WI38 (cell line): ENCODE data around the gene CD63.

Experiments
- H3K4me3 ChIP-seq: 2 replicates; pipeline ENCODE4 v1.5.1; 2011; ENCODE audit warnings: low read depth, mild to moderate bottlenecking, control low read depth, low read length
- TF ChIP-seq, protein P1 (sequence below): IDR thresholded peaks from 2 replicates; pipeline ENCODE4 v1.5.1; 2012; ENCODE audit warnings: low read depth, mild to moderate bottlenecking, control low read depth, low read length

CD63 gene

DNA sequence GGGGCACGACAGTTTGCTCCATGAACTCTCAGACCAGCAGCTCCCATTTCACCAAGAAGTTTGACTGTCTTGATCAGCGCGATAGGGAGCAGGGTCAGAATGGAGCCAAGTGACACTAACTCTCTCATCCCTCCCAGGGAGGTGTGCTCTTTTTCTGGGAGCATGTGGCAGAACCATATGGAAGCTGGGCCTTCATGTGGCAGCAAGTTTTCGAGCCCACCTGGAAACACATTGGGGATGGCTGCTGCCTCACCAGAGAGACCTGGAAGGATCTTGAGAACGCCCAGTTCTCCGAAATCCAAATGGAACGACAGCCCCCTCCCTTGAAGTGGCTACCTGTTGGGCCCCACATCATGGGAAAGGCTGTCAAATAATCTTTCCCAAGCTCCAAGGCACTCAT, 45.1 kb downstream of the CD63 start:
- TF ChIP-seq, protein P1, sequence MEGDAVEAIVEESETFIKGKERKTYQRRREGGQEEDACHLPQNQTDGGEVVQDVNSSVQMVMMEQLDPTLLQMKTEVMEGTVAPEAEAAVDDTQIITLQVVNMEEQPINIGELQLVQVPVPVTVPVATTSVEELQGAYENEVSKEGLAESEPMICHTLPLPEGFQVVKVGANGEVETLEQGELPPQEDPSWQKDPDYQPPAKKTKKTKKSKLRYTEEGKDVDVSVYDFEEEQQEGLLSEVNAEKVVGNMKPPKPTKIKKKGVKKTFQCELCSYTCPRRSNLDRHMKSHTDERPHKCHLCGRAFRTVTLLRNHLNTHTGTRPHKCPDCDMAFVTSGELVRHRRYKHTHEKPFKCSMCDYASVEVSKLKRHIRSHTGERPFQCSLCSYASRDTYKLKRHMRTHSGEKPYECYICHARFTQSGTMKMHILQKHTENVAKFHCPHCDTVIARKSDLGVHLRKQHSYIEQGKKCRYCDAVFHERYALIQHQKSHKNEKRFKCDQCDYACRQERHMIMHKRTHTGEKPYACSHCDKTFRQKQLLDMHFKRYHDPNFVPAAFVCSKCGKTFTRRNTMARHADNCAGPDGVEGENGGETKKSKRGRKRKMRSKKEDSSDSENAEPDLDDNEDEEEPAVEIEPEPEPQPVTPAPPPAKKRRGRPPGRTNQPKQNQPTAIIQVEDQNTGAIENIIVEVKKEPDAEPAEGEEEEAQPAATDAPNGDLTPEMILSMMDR = no peak
- no peak overlapping the region for H3K4me3 ChIP-seq

DNA sequence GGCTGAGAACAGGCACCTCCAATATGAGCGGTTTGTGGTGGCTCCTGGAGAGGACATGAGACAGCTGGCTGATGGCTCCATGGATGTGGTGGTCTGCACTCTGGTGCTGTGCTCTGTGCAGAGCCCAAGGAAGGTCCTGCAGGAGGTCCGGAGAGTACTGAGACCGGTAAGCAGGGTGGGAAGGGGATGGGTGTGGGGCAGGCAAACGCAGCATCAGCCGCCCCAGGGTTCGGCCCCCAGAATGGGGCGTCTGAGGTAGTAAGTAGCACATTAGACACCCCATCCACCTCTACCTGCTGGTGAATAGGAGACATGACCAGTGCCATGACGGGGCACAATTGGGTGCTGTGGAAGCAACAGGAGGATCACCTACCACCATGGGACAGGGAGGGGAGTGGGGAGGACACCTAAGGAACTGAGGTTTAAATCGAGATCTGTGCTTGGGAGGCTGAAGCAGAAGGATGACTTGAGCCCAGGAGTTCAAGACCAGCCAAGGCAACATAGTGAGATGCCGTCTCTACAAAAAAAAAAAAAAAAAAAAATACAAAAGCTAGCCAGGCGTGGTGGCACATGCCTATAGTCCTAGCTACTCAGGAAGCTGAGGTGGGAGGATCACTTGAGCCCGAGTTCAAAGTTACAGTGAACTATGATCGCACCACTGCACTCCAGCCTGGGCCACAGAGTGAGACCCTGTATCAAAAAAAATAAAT, 46.6 kb downstream of the CD63 start:
- TF ChIP-seq, protein P1 = no peak
- no peak overlapping the region for H3K4me3 ChIP-seq

DNA sequence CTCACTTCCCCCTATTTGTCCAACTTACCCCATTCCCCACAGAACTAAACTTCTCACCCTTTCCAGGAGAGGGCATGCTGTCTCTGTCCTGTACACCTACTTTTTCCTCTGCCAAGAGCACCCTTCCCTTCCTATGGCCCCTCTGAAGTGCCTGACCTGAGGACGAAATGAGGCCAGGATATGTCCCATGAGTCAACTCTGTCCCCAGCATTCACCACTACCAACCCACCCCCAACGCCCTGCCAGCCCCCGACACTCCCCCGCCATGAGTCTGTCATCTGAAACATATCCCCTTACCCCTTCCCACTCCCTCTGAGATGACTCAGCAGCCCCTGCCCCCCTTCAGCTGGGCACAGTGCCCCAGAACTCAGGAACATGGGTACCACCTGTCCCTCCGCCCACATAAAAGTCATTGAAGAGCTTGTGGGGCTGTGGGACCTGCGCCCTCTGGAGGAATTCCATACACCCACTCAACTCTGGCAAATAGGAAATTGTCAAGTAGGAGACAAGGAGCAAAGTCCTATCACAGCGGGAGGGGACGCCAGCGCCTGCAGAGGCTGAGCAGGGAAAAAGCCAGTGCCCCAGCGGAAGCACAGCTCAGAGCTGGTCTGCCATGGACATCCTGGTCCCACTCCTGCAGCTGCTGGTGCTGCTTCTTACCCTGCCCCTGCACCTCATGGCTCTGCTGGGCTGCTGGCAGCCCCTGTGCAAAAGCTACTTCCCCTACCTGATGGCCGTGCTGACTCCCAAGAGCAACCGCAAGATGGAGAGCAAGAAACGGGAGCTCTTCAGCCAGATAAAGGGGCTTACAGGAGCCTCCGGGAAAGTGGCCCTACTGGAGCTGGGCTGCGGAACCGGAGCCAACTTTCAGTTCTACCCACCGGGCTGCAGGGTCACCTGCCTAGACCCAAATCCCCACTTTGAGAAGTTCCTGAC, 47.4 kb downstream of the CD63 start:
- no peak overlapping the region for H3K4me3 ChIP-seq
- TF ChIP-seq, protein P1 = peak; percentile 24

DNA sequence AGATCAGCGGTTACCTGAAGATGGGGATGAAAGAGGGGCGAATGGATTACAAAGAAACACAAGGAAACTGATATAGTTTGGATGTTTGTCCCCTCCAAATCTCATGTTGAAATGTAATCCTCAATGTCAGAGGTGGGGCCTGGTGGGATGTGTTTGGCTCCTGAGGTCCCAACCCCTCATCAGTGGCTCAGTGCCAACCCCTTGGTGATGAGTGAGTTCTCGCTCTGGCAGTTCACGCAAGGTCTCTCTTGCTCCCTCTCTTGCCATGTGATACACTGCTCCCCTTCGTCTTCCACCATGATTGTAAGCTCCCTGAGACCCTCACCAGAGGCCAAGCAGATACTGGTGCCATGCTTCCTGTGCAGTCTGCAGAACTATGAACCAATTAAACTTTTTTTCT, 49.1 kb downstream of the CD63 start:
- TF ChIP-seq, protein P1 = no peak
- no peak overlapping the region for H3K4me3 ChIP-seq

DNA sequence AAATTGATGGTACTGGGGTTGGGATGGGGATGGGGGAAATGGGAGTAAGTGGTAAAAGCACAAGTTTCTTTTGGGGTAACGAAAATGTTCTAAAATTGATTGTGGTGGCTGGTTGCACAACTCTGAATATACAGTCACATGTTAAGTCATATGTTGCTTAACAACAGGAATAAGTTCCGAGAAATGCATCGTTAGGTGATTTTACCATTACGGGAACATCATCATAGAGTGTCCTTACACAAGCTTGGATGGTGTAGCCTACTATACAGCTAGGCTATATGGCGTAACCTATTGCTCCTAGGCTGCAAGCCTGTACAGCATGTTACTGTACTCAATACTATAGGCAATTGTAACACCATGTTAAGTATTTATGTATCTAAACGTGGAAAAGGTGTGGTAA, 52.1 kb downstream of the CD63 start:
- TF ChIP-seq, protein P1 = no peak
- no peak overlapping the region for H3K4me3 ChIP-seq

DNA sequence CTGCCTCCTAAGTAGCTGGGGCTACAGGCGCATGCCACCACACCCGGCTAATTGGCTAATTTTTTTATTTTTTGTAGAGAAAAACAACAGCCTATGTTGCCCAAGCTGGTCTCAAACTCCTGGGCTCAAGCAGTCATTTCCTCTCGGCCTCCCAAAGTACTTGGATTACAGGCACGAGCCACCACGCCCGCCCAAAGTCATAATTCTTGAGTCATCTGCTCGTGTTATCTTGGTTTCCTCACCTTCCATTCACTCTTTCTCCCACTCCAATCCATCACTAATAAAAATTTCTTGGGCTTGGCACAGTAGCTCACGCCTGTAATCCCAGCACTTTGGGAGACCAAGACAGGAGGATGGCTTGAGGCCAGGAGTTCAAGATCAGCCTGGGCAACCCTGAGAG, 53.1 kb downstream of the CD63 start:
- H3K4me3 ChIP-seq = no peak overlapping the region
- TF ChIP-seq, protein P1 = no peak
